ENCODE data around the gene ZNF80.

The ZNF80 gene

DNA sequence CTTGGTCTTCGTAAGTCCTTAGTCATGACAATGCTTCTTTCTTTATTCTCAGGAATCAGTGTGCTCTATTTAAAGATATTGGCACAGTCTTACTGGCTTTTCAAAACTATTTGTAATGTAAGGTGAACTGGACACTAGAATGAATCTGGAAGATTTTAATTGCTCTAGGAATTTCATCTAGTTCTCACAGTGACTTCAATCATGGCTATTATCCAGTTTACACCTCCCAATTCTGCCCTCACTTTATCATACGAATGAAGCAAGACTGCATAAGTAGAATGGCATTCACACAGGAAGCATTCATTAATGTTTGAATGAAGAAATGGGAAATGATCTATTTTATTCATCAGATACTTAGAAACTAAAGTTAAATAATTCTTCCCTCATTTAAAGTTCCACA is 31.8 kb downstream of the ZNF80 start:
- TF ChIP-seq, protein P1, sequence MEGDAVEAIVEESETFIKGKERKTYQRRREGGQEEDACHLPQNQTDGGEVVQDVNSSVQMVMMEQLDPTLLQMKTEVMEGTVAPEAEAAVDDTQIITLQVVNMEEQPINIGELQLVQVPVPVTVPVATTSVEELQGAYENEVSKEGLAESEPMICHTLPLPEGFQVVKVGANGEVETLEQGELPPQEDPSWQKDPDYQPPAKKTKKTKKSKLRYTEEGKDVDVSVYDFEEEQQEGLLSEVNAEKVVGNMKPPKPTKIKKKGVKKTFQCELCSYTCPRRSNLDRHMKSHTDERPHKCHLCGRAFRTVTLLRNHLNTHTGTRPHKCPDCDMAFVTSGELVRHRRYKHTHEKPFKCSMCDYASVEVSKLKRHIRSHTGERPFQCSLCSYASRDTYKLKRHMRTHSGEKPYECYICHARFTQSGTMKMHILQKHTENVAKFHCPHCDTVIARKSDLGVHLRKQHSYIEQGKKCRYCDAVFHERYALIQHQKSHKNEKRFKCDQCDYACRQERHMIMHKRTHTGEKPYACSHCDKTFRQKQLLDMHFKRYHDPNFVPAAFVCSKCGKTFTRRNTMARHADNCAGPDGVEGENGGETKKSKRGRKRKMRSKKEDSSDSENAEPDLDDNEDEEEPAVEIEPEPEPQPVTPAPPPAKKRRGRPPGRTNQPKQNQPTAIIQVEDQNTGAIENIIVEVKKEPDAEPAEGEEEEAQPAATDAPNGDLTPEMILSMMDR (IDR thresholded peaks at IDR 0.05; ENCODE audit: low read length, missing control alignments), result no peak
- no peak for DNase-seq (ENCODE audit: low read depth)
- H3K4me3 ChIP-seq (replicated peaks; ENCODE audit: low read depth, low read length), result no peak overlapping the region

DNA sequence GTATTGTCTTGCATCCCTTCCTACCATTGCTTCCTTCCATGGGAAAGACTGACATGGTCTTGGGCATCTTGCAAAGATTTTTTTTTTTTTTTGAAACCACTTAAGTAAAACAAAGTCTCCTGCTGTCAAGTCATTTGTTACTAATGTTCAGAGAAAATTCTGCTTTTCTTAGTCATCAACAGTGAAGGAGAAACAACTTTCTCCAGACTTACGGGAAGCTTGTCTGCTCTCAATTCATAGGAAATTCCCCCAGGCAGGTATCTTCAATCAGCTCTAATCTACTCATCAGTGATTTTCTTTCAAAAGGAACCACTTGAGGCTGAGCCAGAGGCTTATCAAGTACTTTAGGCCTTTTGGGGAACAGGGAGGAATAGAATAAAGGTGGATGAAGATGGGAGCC is 42.6 kb downstream of the ZNF80 start:
- DNase-seq (ENCODE audit: low read depth), result no peak
- TF ChIP-seq, protein P1 (IDR thresholded peaks at IDR 0.05; ENCODE audit: low read length, missing control alignments), result no peak
- no peak overlapping the region for H3K4me3 ChIP-seq (replicated peaks; ENCODE audit: low read depth, low read length)

DNA sequence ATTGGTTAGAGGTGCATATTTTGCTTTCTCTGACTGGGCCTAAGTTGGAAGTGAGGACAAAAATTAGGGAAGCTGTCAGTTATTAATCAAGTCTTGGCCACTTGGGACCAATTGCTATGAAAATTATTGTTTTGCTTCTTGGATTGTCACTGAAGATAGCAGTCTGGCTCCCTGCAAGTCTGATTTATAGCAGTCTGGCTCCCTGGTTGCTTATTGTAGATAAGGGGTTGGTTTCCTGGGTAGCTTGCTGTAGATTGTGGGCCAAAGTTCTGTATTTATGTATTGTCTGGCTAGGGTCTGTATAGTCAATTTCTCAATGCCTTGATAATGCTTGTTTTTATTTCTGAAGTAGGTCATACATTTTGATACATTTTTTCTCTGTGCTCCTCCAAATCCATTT is 45.2 kb downstream of the ZNF80 start:
- no peak overlapping the region for H3K4me3 ChIP-seq (replicated peaks; ENCODE audit: low read depth, low read length)
- TF ChIP-seq, protein P1 (IDR thresholded peaks at IDR 0.05; ENCODE audit: low read length, missing control alignments), result no peak
- DNase-seq (ENCODE audit: low read depth), result no peak

DNA sequence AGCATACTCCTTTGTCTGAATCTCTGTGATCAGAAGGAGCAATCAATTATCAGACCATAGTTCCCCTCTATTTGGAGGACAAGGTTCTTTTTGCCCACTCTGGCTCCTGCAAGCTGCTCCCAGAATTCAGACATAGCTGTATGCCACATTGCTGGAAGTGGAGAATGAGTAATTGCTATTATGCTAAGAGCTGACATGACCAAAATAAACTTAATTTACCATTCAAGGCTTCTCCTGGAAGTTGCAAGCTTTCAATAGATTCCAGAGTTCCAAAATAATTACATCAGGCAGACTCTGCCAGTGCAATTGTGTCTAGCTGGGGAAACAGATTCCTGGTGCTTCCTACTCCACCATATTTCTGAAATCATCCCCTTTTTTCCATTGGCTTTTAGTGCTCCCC is 50.9 kb downstream of the ZNF80 start:
- no peak overlapping the region for H3K4me3 ChIP-seq (replicated peaks; ENCODE audit: low read depth, low read length)
- TF ChIP-seq, protein P1 (IDR thresholded peaks at IDR 0.05; ENCODE audit: low read length, missing control alignments), result no peak
- DNase-seq (ENCODE audit: low read depth), result no peak

All from fibroblast of pulmonary artery (primary cell).